Coronary artery (tissue), 2 donors: ENCODE data around the gene HOMER2.
"Not testable (repeated sequence)": the region's sequence is repeated elsewhere in the genome, so short reads cannot be mapped to it uniquely, and the experiment has no call there.

Experiments
- DNase-seq: peaks from one replicate; pipeline ENCODE4 v3.0.0-alpha.2; 2017; ENCODE audit warnings: low spot score
- H3K27ac ChIP-seq, 2 donors: fragments of 200-600 bp; sonication (generic); one replicate each; pipeline ENCODE4 v1.5.1; 2016 to 2019
- H3K4me3 ChIP-seq: fragments of 200-600 bp; sonication (generic); 2 replicates; pipeline ENCODE4 v1.5.1; 2016; ENCODE audit warnings: mild to moderate bottlenecking, moderate library complexity
- CTCF ChIP-seq: fragments of 200-600 bp; sonication (generic); IDR thresholded peaks from one replicate; pipeline ENCODE4 v1.5.1; 2019; ENCODE audit warnings: antibody characterized with exemption

Gene HOMER2

GRCh38 chr15:82952158-82953081 is at the start of gene HOMER2:
HOMER2 (minus strand) TSS chr15:82952720; CDS start chr15:82952535, 185 bp downstream.
- TF ChIP-seq CTCF, result no peak
- Histone ChIP-seq H3K27ac (no peak within 1 kb of the TSS), H3K4me3 (peak within 1 kb of the TSS; percentile 83)
- no peak for DNase-seq

- not testable (repeated sequence) for H3K4me3 ChIP-seq, H3K27ac ChIP-seq, DNase-seq
These were observed 48.1 kb upstream of the HOMER2 start for GRCh38 chr15:83000672-83001031.

GRCh38 chr15:82999905-83000671 is 47.6 kb upstream of the HOMER2 start:
- TF ChIP-seq CTCF, result peak; percentile 40
- peak overlapping the region; percentile 6 to 14 for H3K27ac ChIP-seq
- DNase-seq, result no peak
- peak overlapping the region; percentile 52 for H3K4me3 ChIP-seq

GRCh38 chr15:82999426-82999825 is 46.9 kb upstream of the HOMER2 start:
- no peak for DNase-seq
- H3K27ac ChIP-seq, result no peak overlapping the region
- TF ChIP-seq CTCF, result no peak
- no peak overlapping the region for H3K4me3 ChIP-seq

GRCh38 chr15:82995938-82996337 is 43.4 kb upstream of the HOMER2 start:
- TF ChIP-seq CTCF, result no peak
- Histone ChIP-seq H3K27ac (no peak overlapping the region), H3K4me3 (no peak overlapping the region)
- DNase-seq, result no peak

- Histone ChIP-seq H3K27ac (no peak overlapping the region), H3K4me3 (no peak overlapping the region)
- no peak for DNase-seq
- no peak for TF ChIP-seq CTCF
These were observed 42.6 kb upstream of the HOMER2 start for GRCh38 chr15:82995076-82995475.

GRCh38 chr15:82993144-82993543 is 40.6 kb upstream of the HOMER2 start:
- TF ChIP-seq CTCF, result no peak
- H3K4me3 ChIP-seq, result no peak overlapping the region
- no peak for DNase-seq
- no peak overlapping the region for H3K27ac ChIP-seq
